Ovary (tissue), 3 donors: Measurements from ENCODE around the gene SLC39A8.

Experiments used
- CTCF ChIP-seq, 3 donors: fragments of 450-650 bp in 2 of 3; fragments of 200-600 bp in 1 of 3; IDR thresholded peaks; one replicate each; pipeline versions ENCODE4 v1.5.1 to v1.8.0; 2016 to 2022; ENCODE audit warnings: antibody characterized with exemption in 3 of 3, mild to moderate bottlenecking in 1 of 3
- EP300 ChIP-seq: sonication (generic); formaldehyde crosslinking; IDR thresholded peaks from one replicate; pipeline ENCODE4 v1.6.1; 2017; ENCODE audit warnings: antibody characterized with exemption
- donor health status: DM: no; HTN: no; CAD: no.

GRCh38 chr4:102333787-102334186, 11.5 kb downstream of the SLC39A8 start:
- TF ChIP-seq CTCF (IDR thresholded peaks at IDR 0.05) = no peak
- TF ChIP-seq EP300 = no peak
